HCT116 (cell line): ENCODE results near the gene OLFML1. TPM values are rescaled to one million over a fixed set of nuclear protein-coding genes. Genes with fewer than 3 reads are reported as not detected.

Source experiments
- ATAC-seq: fragments of 200-7000 bp; cut with Tn5 transposase; 2 replicates; pipeline ENCODE4 v1.9.1; 2020; ENCODE audit warnings: mild to moderate bottlenecking, moderate library complexity
- BruUV-seq: library from RNA; stranded (reverse); fragments of 400-500 nt; replicated peaks from 2 replicates; lab custom pipeline; 2021; lab: Mats Ljungman, UMichigan
- CTCF ChIA-PET: fragments of 300-600 bp; sonication (Branson Sonifier 250); formaldehyde crosslinking; loops from one replicate; lab custom pipeline; 2021; ENCODE audit warnings: antibody characterized with exemption; lab: Charles Lee
- POLR2A ChIA-PET: fragments of 300-600, 350-600 bp; sonication (Branson Sonifier 250); formaldehyde crosslinking; loops from one replicate; lab custom pipeline; 2021; ENCODE audit warnings: antibody characterized with exemption; lab: Charles Lee
- RAD21 ChIA-PET, 2 experiments: fragments of 300-600 bp; sonication (Branson Sonifier 250); formaldehyde crosslinking; loops; one replicate each; lab custom pipeline; 2023; ENCODE audit warnings: low total read pairs in 2 of 2; ENCODE audit not compliant: uncharacterized antibody in 2 of 2, unreplicated experiment in 2 of 2, low non-redundant PET in 1 of 2; lab: Charles Lee
- DNase-seq: peaks from one replicate; pipeline ENCODE4 v3.0.0-alpha.2; 2010; ENCODE audit warnings: low read depth, low spot score
- H2AFZ ChIP-seq: fragments of 200-600 bp; shearing (Covaris generic), sonication (generic); 2 replicates; pipeline ENCODE4 v1.6.1; 2017; ENCODE audit warnings: low read depth, mixed run types, mixed read lengths, antibody characterized with exemption, low read length; ENCODE audit not compliant: poor library complexity, severe bottlenecking
- H3K27ac ChIP-seq: 2 replicates; pipeline ENCODE4 v1.5.1; 2012; ENCODE audit warnings: low read depth, low read length
- H3K27me3 ChIP-seq: fragments of 200-600 bp; sonication (generic); 2 replicates; pipeline ENCODE4 v1.6.1; 2016; ENCODE audit warnings: mixed run types, low read length, mixed read lengths; ENCODE audit not compliant: insufficient read depth
- H3K36me3 ChIP-seq, 2 experiments: fragments of 200-500 bp in 1 of 2; fragments of 200-600 bp in 1 of 2; sonication (Bioruptor generic) in 1 of 2; sonication (generic) in 1 of 2; 2 replicates each; pipeline versions ENCODE4 v1.5.1 to v1.6.1; 2014 to 2016; ENCODE audit warnings: low read length in 2 of 2, inconsistent platforms in 1 of 2, mixed read lengths in 1 of 2, mixed run types in 1 of 2; ENCODE audit not compliant: insufficient read depth in 2 of 2, control insufficient read depth in 1 of 2
- H3K4me1 ChIP-seq, 2 experiments: fragments of 200-600 bp in 1 of 2; sonication (generic) in 1 of 2; 2 replicates each; pipeline versions ENCODE4 v1.5.1 to v1.6.1; 2012 to 2017; ENCODE audit warnings: low read length in 2 of 2, inconsistent platforms in 1 of 2, mild to moderate bottlenecking in 1 of 2, mixed read lengths in 1 of 2, mixed run types in 1 of 2, moderate library complexity in 1 of 2; ENCODE audit not compliant: insufficient read depth in 2 of 2, control insufficient read depth in 1 of 2
- H3K4me2 ChIP-seq: fragments of 200-600 bp; sonication (generic); 2 replicates; pipeline ENCODE4 v1.6.1; 2017; ENCODE audit warnings: mixed run types, low read length, mixed read lengths
- H3K4me3 ChIP-seq, 2 experiments: fragments of 200-600 bp in 1 of 2; sonication (generic) in 1 of 2; replicated peaks in 1 of 2; 2 replicates each; pipeline ENCODE4 v1.5.1; 2011 to 2016; ENCODE audit warnings: low read length in 2 of 2, control low read depth in 1 of 2, low read depth in 1 of 2, mild to moderate bottlenecking in 1 of 2, mixed read lengths in 1 of 2, mixed run types in 1 of 2
- H3K79me2 ChIP-seq: fragments of 200-600 bp; sonication (generic); 2 replicates; pipeline ENCODE4 v1.6.1; 2017; ENCODE audit warnings: mild to moderate bottlenecking, mixed run types, low read length, moderate library complexity, mixed read lengths; ENCODE audit not compliant: insufficient read depth
- H3K9ac ChIP-seq: fragments of 200-600 bp; sonication (generic); 2 replicates; pipeline ENCODE4 v1.6.1; 2016; ENCODE audit warnings: low read length, mixed read lengths
- H3K9me2 ChIP-seq: fragments of 200-600 bp; sonication (generic), shearing (Covaris generic); 2 replicates; pipeline ENCODE4 v1.6.1; 2017; ENCODE audit warnings: mixed run types, mild to moderate bottlenecking, moderate library complexity; ENCODE audit not compliant: insufficient read depth
- H3K9me3 ChIP-seq, 2 experiments: fragments of 200-500 bp in 1 of 2; fragments of 200-600 bp in 1 of 2; sonication (Bioruptor generic) in 1 of 2; sonication (generic) in 1 of 2; 2 replicates each; pipeline ENCODE4 v1.6.1; 2014 to 2017; ENCODE audit warnings: low read length in 2 of 2, mixed read lengths in 2 of 2, inconsistent platforms in 1 of 2, low read depth in 1 of 2, mild to moderate bottlenecking in 1 of 2, mixed run types in 1 of 2, moderate library complexity in 1 of 2; ENCODE audit not compliant: control insufficient read depth in 1 of 2, insufficient read depth in 1 of 2
- H4K20me1 ChIP-seq: fragments of 200-600 bp; sonication (generic), shearing (Covaris generic); 2 replicates; pipeline ENCODE4 v1.6.1; 2017; ENCODE audit warnings: mixed run types, mild to moderate bottlenecking, moderate library complexity; ENCODE audit not compliant: insufficient read depth
- CBX3 ChIP-seq: IDR thresholded peaks from 2 replicates; pipeline ENCODE4 v1.6.1; 2012; ENCODE audit warnings: low read depth
- CEBPB ChIP-seq: IDR thresholded peaks from 2 replicates; pipeline ENCODE4 v1.6.1; 2012; ENCODE audit warnings: low read depth
- EGR1 ChIP-seq: IDR thresholded peaks from 2 replicates; pipeline ENCODE4 v1.6.1; 2012; ENCODE audit warnings: low read depth
- ELF1 ChIP-seq: IDR thresholded peaks from 2 replicates; pipeline ENCODE4 v1.6.1; 2012; ENCODE audit warnings: low read depth, borderline replicate concordance
- EZH2 ChIP-seq: fragments of 200-600 bp; sonication (generic); IDR thresholded peaks from 2 replicates; pipeline ENCODE4 v1.6.1; 2017; ENCODE audit warnings: antibody characterized with exemption, mixed run types
- EZH2phosphoT487 ChIP-seq: fragments of 200-600 bp; IDR thresholded peaks from 2 replicates; pipeline ENCODE4 v1.6.1; 2018; ENCODE audit warnings: antibody characterized with exemption, borderline replicate concordance
- FOSL1 ChIP-seq: IDR thresholded peaks from 2 replicates; pipeline ENCODE4 v1.6.1; 2012; ENCODE audit warnings: low read depth
- POLR2A ChIP-seq: IDR thresholded peaks from 2 replicates; pipeline ENCODE4 v1.7.0; 2011; ENCODE audit warnings: borderline replicate concordance; ENCODE audit not compliant: insufficient read depth, insufficient read length; ENCODE audit errors: extremely low read depth
- POLR2AphosphoS5 ChIP-seq: IDR thresholded peaks from 2 replicates; pipeline ENCODE4 v1.6.1; 2011; ENCODE audit warnings: mild to moderate bottlenecking, low read depth, low read length, moderate library complexity
- RAD21 ChIP-seq: IDR thresholded peaks from 2 replicates; pipeline ENCODE4 v1.6.1; 2012; ENCODE audit warnings: low read depth, mild to moderate bottlenecking
- SIN3A ChIP-seq: IDR thresholded peaks from 2 replicates; pipeline ENCODE4 v1.6.1; 2012; ENCODE audit warnings: low read depth
- SP1 ChIP-seq: IDR thresholded peaks from 2 replicates; pipeline ENCODE4 v1.6.1; 2012; ENCODE audit warnings: low read depth
- SRF ChIP-seq: IDR thresholded peaks from 2 replicates; pipeline ENCODE4 v1.6.1; 2012; ENCODE audit warnings: low read depth
- TCF7L2 ChIP-seq: IDR thresholded peaks from 2 replicates; pipeline ENCODE4 v1.7.0; 2011; ENCODE audit warnings: borderline replicate concordance, inconsistent platforms; ENCODE audit not compliant: insufficient read depth, insufficient read length; ENCODE audit errors: extremely low read depth
- ZFX ChIP-seq: fragments of 450-650 bp; IDR thresholded peaks from 2 replicates; pipeline ENCODE4 v1.6.1; 2017
- ZNF274 ChIP-seq: fragments of 200-500 bp; sonication (Bioruptor generic); IDR thresholded peaks from 2 replicates; pipeline ENCODE4 v1.6.1; 2014; ENCODE audit warnings: mild to moderate bottlenecking, low read depth, low read length, inconsistent platforms
- intact Hi-C: fragments of 100-400 bp; cut with micrococcal nuclease; formaldehyde crosslinking; loops from 2 replicates; pipeline ENCODE4 v1.10.0; 2022
- total RNA-seq: library from RNA; stranded (reverse); gene quantifications from one replicate; pipeline ENCODE4 v1.2.1, GENCODE V29; 2021; ENCODE audit not compliant: unreplicated experiment
- TF ChIP-seq, protein P1 (sequence below): IDR thresholded peaks from 2 replicates; pipeline ENCODE4 v1.6.1; 2012; ENCODE audit warnings: low read depth
- TF ChIP-seq, protein P2 (sequence below): IDR thresholded peaks from 2 replicates; pipeline ENCODE4 v1.6.1; 2012
- TF ChIP-seq, protein P3 (sequence below), 3 experiments: fragments of 200-600 bp in 1 of 3; sonication (generic) in 1 of 3; IDR thresholded peaks in 2 of 3; conservative IDR thresholded peaks in 1 of 3; 2 replicates each; pipeline ENCODE4 v1.5.1; 2012 to 2017; ENCODE audit warnings: low read depth in 2 of 3, low read length in 2 of 3, antibody characterized with exemption in 1 of 3, borderline replicate concordance in 1 of 3, control low read depth in 1 of 3, mild to moderate bottlenecking in 1 of 3, mixed read lengths in 1 of 3, mixed run types in 1 of 3, moderate library complexity in 1 of 3; ENCODE audit not compliant: insufficient read depth in 1 of 3
- TF ChIP-seq, protein P4 (sequence below): IDR thresholded peaks from 2 replicates; pipeline ENCODE4 v1.6.1; 2011; ENCODE audit warnings: mild to moderate bottlenecking, low read length, moderate library complexity; ENCODE audit not compliant: insufficient replicate concordance; ENCODE audit errors: extremely low read depth

The OLFML1 gene
- total RNA-seq, 1 experiment from 2014 or later: not detected

DNA sequence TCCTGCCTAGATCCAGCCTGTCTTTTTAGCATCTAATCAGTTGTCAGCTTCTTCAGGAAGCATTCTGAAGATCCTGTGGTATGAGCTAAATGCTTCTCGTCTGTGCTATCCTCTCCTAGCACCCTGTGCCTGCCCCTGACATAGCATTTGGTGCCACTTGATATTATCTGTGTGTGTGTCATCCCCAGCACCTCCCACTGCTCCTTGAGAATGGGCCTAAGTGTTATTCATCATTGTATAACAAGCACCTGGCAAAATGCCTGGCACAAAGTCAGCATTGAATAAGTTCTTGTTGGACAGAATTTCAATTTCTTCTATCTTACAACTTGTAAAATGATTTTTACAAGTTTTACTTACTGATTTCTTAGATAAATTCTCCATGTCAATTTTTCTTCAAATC lies 28.1 kb upstream of the OLFML1 start:
- no peak overlapping the region for H2AFZ ChIP-seq
- DNase-seq: no peak
- CTCF ChIA-PET: no interaction called here

More for the DNA sequence above, 28.1 kb upstream of the OLFML1 start:
- no peaks in the 10 kb centered on the region for H4K20me1 ChIP-seq
- H3K9ac ChIP-seq: no peak overlapping the region
- H3K9me3 ChIP-seq: no peaks in the 10 kb centered on the region
- no TSS peak for BruUV-seq
- no peaks in the 10 kb centered on the region for H3K36me3 ChIP-seq
- peaks cover 11% of the 10 kb centered on the region for H3K27me3 ChIP-seq
- TF ChIP-seq SRF (no peak), POLR2AphosphoS5 (no peak), SP1 (no peak), EZH2 (no peak), EGR1 (no peak), CBX3 (no peak), RAD21 (no peak), SIN3A (no peak), ZNF274 (no peak), POLR2A (no peak), ZFX (no peak), ELF1 (no peak), CEBPB (no peak), EZH2phosphoT487 (no peak), TCF7L2 (no peak), FOSL1 (no peak)
- TF ChIP-seq, protein P1, sequence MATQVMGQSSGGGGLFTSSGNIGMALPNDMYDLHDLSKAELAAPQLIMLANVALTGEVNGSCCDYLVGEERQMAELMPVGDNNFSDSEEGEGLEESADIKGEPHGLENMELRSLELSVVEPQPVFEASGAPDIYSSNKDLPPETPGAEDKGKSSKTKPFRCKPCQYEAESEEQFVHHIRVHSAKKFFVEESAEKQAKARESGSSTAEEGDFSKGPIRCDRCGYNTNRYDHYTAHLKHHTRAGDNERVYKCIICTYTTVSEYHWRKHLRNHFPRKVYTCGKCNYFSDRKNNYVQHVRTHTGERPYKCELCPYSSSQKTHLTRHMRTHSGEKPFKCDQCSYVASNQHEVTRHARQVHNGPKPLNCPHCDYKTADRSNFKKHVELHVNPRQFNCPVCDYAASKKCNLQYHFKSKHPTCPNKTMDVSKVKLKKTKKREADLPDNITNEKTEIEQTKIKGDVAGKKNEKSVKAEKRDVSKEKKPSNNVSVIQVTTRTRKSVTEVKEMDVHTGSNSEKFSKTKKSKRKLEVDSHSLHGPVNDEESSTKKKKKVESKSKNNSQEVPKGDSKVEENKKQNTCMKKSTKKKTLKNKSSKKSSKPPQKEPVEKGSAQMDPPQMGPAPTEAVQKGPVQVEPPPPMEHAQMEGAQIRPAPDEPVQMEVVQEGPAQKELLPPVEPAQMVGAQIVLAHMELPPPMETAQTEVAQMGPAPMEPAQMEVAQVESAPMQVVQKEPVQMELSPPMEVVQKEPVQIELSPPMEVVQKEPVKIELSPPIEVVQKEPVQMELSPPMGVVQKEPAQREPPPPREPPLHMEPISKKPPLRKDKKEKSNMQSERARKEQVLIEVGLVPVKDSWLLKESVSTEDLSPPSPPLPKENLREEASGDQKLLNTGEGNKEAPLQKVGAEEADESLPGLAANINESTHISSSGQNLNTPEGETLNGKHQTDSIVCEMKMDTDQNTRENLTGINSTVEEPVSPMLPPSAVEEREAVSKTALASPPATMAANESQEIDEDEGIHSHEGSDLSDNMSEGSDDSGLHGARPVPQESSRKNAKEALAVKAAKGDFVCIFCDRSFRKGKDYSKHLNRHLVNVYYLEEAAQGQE: no peak
- TF ChIP-seq, protein P2, sequence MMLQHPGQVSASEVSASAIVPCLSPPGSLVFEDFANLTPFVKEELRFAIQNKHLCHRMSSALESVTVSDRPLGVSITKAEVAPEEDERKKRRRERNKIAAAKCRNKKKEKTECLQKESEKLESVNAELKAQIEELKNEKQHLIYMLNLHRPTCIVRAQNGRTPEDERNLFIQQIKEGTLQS: no peak
- TF ChIP-seq, protein P3, sequence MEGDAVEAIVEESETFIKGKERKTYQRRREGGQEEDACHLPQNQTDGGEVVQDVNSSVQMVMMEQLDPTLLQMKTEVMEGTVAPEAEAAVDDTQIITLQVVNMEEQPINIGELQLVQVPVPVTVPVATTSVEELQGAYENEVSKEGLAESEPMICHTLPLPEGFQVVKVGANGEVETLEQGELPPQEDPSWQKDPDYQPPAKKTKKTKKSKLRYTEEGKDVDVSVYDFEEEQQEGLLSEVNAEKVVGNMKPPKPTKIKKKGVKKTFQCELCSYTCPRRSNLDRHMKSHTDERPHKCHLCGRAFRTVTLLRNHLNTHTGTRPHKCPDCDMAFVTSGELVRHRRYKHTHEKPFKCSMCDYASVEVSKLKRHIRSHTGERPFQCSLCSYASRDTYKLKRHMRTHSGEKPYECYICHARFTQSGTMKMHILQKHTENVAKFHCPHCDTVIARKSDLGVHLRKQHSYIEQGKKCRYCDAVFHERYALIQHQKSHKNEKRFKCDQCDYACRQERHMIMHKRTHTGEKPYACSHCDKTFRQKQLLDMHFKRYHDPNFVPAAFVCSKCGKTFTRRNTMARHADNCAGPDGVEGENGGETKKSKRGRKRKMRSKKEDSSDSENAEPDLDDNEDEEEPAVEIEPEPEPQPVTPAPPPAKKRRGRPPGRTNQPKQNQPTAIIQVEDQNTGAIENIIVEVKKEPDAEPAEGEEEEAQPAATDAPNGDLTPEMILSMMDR (IDR thresholded peaks at IDR 0.05 in 2 of 3, conservative IDR thresholded peaks at IDR 0.05 in 1 of 3; ENCODE audit: borderline replicate concordance in 1 of 3, insufficient read depth in 1 of 3, low read depth in 2 of 3, low read length in 2 of 3): no peak
- TF ChIP-seq, protein P4, sequence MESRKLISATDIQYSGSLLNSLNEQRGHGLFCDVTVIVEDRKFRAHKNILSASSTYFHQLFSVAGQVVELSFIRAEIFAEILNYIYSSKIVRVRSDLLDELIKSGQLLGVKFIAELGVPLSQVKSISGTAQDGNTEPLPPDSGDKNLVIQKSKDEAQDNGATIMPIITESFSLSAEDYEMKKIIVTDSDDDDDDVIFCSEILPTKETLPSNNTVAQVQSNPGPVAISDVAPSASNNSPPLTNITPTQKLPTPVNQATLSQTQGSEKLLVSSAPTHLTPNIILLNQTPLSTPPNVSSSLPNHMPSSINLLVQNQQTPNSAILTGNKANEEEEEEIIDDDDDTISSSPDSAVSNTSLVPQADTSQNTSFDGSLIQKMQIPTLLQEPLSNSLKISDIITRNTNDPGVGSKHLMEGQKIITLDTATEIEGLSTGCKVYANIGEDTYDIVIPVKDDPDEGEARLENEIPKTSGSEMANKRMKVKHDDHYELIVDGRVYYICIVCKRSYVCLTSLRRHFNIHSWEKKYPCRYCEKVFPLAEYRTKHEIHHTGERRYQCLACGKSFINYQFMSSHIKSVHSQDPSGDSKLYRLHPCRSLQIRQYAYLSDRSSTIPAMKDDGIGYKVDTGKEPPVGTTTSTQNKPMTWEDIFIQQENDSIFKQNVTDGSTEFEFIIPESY: no peak
- no peak overlapping the region for H3K4me3 ChIP-seq
- ChIA-PET RAD21 (no interaction called here), POLR2A (no interaction called here)
- H3K27ac ChIP-seq: no peak overlapping the region
- no peak for ATAC-seq
- no peaks in the 10 kb centered on the region for H3K79me2 ChIP-seq
- intact Hi-C loops: no loop called here
- H3K4me1 ChIP-seq: no peaks in the 10 kb centered on the region
- no peaks in the 10 kb centered on the region for H3K9me2 ChIP-seq
- no peak overlapping the region for H3K4me2 ChIP-seq
